Tibial nerve (tissue), 4 donors: ENCODE measurements around the gene CHCHD1. TPM values are rescaled to one million over a fixed set of nuclear protein-coding genes. Genes with fewer than 3 reads are reported as not detected.

Experiments used
- DNase-seq, 2 donors: peaks; one replicate each; pipeline ENCODE4 v3.0.0-alpha.2; 2019; ENCODE audit warnings: low spot score in 2 of 2
- H3K27ac ChIP-seq, 4 donors: fragments of 200-600 bp; sonication (generic) in 3 of 4; one replicate each; pipeline ENCODE4 v1.5.1; 2017 to 2019; ENCODE audit warnings: mild to moderate bottlenecking in 1 of 4
- H3K27me3 ChIP-seq, 2 donors: fragments of 200-600 bp; sonication (generic) in 1 of 2; one replicate each; pipeline versions ENCODE4 v1.5.1 to v1.6.0; 2017 to 2019
- H3K36me3 ChIP-seq, 3 donors: fragments of 200-600 bp; sonication (generic); one replicate each; pipeline ENCODE4 v1.5.1; 2018 to 2019
- H3K4me1 ChIP-seq, 4 donors: fragments of 200-600 bp; sonication (generic) in 3 of 4; one replicate each; pipeline ENCODE4 v1.5.1; 2017 to 2019
- H3K4me3 ChIP-seq, 4 donors: fragments of 200-600 bp; sonication (generic) in 3 of 4; one replicate each; pipeline ENCODE4 v1.5.1; 2017 to 2019; ENCODE audit warnings: mild to moderate bottlenecking in 1 of 4, moderate library complexity in 1 of 4
- H3K9me3 ChIP-seq, 4 donors: fragments of 200-600 bp; sonication (generic) in 3 of 4; one replicate each; pipeline ENCODE4 v1.5.1; 2017 to 2019
- CTCF ChIP-seq, 5 experiments: fragments of 200-600 bp in 3 of 5; fragments of 450-650 bp in 2 of 5; sonication (generic) in 3 of 5; IDR thresholded peaks; one replicate each; pipeline ENCODE4 v1.5.1; 2016 to 2019; ENCODE audit warnings: antibody characterized with exemption in 5 of 5, mild to moderate bottlenecking in 3 of 5, moderate library complexity in 2 of 5
- EP300 ChIP-seq, 2 donors: sonication (generic); formaldehyde crosslinking; IDR thresholded peaks; one replicate each; pipeline ENCODE4 v1.6.1; 2017; ENCODE audit warnings: antibody characterized with exemption in 2 of 2, mild to moderate bottlenecking in 1 of 2
- POLR2A ChIP-seq, 2 donors: fragments of 450-650 bp; IDR thresholded peaks; one replicate each; pipeline ENCODE4 v1.6.1; 2017; ENCODE audit warnings: antibody characterized with exemption in 2 of 2, mild to moderate bottlenecking in 2 of 2, moderate library complexity in 2 of 2
- WGBS, 2 donors: methylation state at CpG; one replicate each; pipeline ENCODE4 v1.1.5; 2018; 5-methylcytosine and 5-hydroxymethylcytosine counted together
- total RNA-seq, 4 donors: library from RNA; depleted of rRNA; stranded (reverse); fragments of >200 nt; gene quantifications; one replicate each; pipeline ENCODE4 v1.1.0, GENCODE V29; 2016

The CHCHD1 gene
- total RNA-seq, 4 donors from 2014 or later, result 8.2 to 33.0 (median 16.2) TPM

- WGBS, 2 donors, result 74 to 75% methylated on average over 11 of the region's 11 CpGs
- Histone ChIP-seq H3K9me3 (no peaks in the 10 kb centered on the region), H3K4me1 (peaks cover 0 to 10% (median 0%) of the 10 kb centered on the region in 4 donors), H3K27ac (no peak overlapping the region), H3K36me3 (peaks cover 3 to 100% (median 33%) of the 10 kb centered on the region in 3 donors), H3K27me3 (no peaks in the 10 kb centered on the region), H3K4me3 (no peak overlapping the region)
- no peak for DNase-seq
- TF ChIP-seq POLR2A (IDR thresholded peaks at IDR 0.05), result no peak
- TF ChIP-seq EP300 (IDR thresholded peaks at IDR 0.05), result no peak
- no peak for TF ChIP-seq CTCF (IDR thresholded peaks at IDR 0.05)
Measured at GRCh38 chr10:73802276-73802991, 20.6 kb downstream of the CHCHD1 start.

GRCh38 chr10:73803680-73804286, 21.9 kb downstream of the CHCHD1 start:
- H3K4me3 ChIP-seq, result no peak overlapping the region
- no peaks in the 10 kb centered on the region for H3K9me3 ChIP-seq
- TF ChIP-seq CTCF (IDR thresholded peaks at IDR 0.05), result no peak
- no peak for TF ChIP-seq EP300 (IDR thresholded peaks at IDR 0.05)
- TF ChIP-seq POLR2A (IDR thresholded peaks at IDR 0.05), result no peak
- H3K27ac ChIP-seq, result no peak overlapping the region
- H3K36me3 ChIP-seq, result peaks cover 3 to 100% (median 33%) of the 10 kb centered on the region in 3 donors
- no peak for DNase-seq
- H3K27me3 ChIP-seq, result no peaks in the 10 kb centered on the region
- H3K4me1 ChIP-seq, result peaks cover 0 to 10% (median 0%) of the 10 kb centered on the region in 4 donors

- Histone ChIP-seq H3K4me3 (no peak overlapping the region), H3K36me3 (peaks cover 3 to 76% (median 33%) of the 10 kb centered on the region in 3 donors), H3K27me3 (no peaks in the 10 kb centered on the region), H3K27ac (no peak overlapping the region), H3K4me1 (peaks cover 0 to 31% (median 10%) of the 10 kb centered on the region in 4 donors), H3K9me3 (no peaks in the 10 kb centered on the region)
- 86 to 89% methylated on average over 14 of the region's 14 CpGs for WGBS, 2 donors
- DNase-seq, result no peak
- TF ChIP-seq POLR2A (IDR thresholded peaks at IDR 0.05) (no peak), EP300 (IDR thresholded peaks at IDR 0.05) (no peak), CTCF (IDR thresholded peaks at IDR 0.05) (no peak)
Measured at GRCh38 chr10:73806176-73806950, 24.5 kb downstream of the CHCHD1 start.

GRCh38 chr10:73807471-73807870, 25.6 kb downstream of the CHCHD1 start:
- H3K9me3 ChIP-seq, result no peaks in the 10 kb centered on the region
- 95 to 97% methylated on average over 14 of the region's 14 CpGs for WGBS, 2 donors
- H3K36me3 ChIP-seq, result peaks cover 3 to 65% (median 28%) of the 10 kb centered on the region in 3 donors
- no peak for TF ChIP-seq EP300 (IDR thresholded peaks at IDR 0.05)
- no peak for TF ChIP-seq CTCF (IDR thresholded peaks at IDR 0.05)
- TF ChIP-seq POLR2A (IDR thresholded peaks at IDR 0.05), result no peak
- H3K27me3 ChIP-seq, result no peaks in the 10 kb centered on the region
- DNase-seq, result no peak
- no peak overlapping the region for H3K4me3 ChIP-seq
- peaks cover 0 to 34% (median 12%) of the 10 kb centered on the region in 4 donors for H3K4me1 ChIP-seq
- no peak overlapping the region for H3K27ac ChIP-seq
